DMS 273 treated with DMSO at 0.1 percent for 48 hours (cell line): ENCODE data around the gene PPP1R15B.

Experiments used
- DNase-seq: peaks from one replicate; lab custom pipeline; 2025; lab: John Stamatoyannopoulos, UW

PPP1R15B gene

DNA sequence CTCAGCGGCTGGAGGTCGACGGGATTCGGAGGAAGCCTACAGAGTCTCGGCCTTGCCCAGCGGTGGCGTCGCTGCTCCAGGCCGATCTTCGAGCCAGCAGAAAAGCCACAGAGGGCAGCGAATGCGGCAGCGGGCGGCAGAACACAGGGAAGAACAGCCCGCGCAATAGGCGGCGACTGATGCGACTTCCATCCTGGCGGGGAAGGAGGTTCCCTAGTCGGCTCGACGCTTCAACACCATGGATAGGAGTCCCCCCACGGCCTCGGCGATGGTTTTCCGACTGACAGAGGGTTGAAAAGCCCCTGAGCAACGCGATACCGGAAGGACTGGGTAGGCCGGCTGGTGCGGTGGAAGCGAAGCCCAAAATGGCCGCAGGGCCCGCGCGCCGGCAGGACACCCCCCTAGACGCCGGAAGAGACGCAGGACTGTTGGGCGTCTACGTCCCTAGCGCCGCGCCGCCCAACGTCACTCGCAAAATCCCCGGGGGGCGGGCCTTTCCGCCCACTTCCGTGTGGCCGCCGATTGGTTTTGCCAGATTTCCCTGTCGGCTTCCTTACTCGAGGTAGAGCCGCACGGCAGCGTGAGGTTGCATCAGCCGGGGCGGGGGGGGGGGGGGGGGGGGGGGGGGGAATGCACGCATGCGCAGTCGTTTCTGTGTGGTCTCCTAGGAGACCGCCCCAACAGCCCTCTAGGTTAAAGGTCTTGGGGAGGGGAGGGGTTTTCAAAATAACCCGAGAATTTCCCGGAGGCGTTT, at the start of gene PPP1R15B:
Gene PPP1R15B (minus strand): TSS at position 367 of the 754 bp plus-strand sequence. CDS start 406 bp downstream, outside the sequence.
- peak; percentile 97 for DNase-seq

- no peak for DNase-seq
Observed at GRCh38 chr1:204460346-204460745, 48.7 kb upstream of the PPP1R15B start.

- no peak for DNase-seq
Observed at GRCh38 chr1:204459706-204460105, 48.1 kb upstream of the PPP1R15B start.

GRCh38 chr1:204457666-204458065, 46.0 kb upstream of the PPP1R15B start:
- no peak for DNase-seq

- DNase-seq = no peak
Observed at GRCh38 chr1:204456826-204457442, 45.3 kb upstream of the PPP1R15B start.

DNA sequence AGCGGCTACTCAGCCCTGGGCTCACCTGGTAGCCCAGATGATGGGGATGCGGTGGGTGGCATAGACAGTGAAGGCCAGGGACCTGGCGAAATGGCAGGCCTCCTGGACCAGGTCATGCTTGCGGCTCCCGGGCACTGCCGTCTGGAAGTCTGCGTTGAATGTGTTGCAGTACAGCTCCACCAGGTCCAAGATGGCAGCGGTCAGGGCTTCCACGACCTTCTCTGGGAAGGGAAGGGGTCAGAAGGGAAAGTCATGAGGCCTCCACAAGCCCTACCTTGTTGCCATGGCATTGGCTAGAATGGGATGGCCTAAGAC, 44.2 kb upstream of the PPP1R15B start:
- no peak for DNase-seq

DNA sequence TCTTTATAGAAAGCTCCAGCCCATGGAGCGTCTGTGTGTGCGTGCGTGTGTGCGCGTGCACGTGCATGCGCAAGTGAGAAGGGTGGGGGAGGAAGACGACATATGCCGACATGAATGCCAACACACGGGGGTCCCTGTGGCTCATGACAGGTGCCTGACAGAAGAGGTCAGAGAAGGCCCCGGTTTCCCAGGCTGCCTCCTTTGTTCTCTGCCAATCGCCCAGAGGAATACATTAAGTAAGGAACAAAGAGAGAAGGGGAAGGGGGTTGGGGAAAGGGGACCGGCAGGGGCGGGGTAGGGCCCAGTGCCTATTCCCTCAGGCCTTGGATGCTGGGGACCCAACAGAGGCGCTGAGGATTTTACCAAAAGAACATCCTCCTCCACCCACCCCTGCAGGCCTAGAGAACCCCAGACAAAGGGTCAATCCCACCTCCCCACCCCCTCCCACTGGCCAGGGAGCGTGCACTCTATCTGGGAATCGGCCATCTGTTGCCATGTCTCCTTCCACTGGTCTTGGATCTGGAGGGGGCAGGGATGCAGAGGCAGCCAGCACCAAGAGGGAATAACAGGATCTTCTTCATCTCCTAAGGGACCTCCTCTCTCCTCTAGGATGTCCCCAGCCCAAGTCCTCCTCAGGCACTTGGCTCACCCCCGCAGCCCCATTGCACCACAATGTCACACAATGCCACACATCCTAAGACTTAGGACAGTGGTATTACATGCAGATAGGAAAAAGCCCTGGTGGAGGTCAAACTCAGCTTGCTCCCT, 43.6 kb upstream of the PPP1R15B start:
- DNase-seq = no peak

DNA sequence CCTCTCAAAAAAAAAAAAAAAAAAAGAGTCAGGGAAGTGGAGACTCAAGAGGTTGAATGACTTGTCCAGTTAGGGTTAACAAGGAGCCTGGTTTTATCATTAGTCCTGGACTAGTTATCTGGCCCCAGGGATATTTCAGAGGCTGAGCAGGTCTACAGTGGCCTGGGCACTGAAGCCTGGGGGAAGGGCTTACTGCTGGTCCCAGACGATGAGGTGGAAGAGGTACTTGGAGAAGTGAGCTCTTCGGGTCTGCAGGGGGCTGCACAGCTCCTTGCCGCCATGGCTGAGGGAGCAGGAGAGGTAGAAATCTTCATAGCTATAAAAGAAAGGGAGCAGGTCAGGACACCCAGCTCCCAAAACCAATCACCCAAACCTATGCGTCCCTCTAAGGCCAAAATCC, 42.9 kb upstream of the PPP1R15B start:
- DNase-seq = no peak

DNA sequence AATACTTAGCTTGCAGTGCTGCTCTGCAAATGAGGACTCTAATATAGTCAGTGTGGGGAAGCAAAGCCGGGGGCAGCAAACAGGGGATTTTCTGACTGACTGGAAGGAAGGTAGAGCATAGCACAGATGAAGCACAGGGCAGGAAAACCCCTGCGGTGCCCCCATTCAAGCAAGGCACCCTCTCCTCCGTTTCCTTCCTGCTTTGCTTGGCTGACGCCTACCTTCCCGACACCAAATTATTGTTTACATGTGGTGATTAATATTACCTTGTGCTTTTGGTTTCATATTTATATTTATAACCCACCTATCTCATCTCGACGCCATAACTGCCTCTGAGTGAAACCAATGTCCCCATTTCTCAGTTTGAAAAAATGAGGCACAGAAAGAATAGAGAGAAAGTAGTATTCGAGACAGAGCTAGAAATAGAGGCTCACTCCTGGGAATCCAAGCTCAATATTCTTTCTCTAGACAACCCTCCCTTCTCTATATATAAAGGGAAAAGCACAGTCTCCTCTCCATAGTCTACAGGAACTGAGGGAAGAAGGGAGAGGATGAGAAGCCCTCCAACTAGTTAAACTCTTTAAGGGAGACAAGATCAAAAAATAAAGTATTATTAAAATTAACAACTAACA, 41.6 kb upstream of the PPP1R15B start:
- DNase-seq = no peak

GRCh38 chr1:204451352-204452124, 39.9 kb upstream of the PPP1R15B start:
- no peak for DNase-seq

DNA sequence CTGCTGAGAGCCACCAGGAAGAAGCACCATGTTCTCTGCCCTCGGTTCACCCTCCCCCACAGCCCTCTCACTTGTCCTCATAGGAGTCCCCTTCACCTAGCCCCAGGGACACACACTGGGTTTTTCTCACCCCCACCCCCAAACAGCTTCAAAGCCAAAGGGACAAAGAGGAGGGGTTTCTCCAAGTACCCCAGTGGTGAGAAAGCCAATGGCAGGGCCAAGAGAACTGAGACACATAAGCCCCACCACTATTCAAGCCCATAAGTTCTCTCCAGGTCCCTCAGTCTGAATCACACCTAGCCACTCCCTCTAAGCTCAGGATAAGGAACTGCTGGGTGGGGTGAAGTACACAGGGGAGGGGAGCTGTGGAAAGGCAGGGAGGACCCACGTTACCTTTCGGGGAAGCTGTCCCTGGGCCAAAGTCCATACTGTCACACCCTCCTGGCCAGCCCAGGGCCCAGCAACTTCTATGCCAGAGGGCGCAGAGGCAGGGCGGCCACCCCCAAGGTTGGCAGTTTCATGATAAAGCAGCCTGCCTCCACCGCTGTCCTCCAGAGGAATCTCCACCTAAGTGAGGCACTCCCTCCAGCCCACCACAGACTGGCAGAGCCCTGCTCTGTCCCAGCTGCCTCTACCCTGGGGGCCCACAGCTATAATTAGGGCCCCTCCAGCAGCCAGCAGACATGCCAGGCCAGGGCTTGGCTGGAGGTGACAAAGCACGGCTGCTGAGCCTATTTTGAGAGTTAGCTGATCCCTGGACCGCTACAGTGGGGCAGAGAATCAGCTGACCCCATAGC, 39.0 kb upstream of the PPP1R15B start:
- DNase-seq = no peak

DNA sequence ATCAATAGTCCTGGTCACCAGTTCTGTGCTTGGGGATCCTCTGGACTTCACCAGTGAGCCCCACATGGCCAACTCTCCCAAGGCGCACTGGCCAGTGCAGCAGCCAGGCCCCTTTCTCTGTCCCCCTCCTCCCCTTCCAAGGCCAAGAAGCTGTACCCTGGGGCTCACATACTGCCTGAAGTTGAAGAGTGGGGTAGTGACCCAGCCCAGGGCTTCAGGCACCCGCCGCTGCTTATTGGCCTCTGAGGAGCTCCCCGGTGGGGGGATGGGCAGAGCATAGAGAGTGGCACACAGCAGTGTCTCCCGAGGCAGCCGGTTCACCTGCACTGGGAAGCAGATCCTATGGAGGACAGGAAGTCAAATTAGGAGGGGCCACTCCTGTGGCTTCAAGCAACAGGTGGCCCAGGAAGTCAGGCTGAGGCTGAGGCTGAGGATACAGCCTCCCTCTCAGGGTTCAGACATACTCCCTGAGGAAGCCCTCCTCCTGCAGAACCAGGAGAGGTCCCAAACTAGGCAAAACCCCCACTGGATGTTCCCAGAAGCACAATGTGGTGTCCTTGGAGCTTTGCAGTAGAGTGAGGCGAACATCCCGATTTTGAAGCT, 38.2 kb upstream of the PPP1R15B start:
- no peak for DNase-seq

DNA sequence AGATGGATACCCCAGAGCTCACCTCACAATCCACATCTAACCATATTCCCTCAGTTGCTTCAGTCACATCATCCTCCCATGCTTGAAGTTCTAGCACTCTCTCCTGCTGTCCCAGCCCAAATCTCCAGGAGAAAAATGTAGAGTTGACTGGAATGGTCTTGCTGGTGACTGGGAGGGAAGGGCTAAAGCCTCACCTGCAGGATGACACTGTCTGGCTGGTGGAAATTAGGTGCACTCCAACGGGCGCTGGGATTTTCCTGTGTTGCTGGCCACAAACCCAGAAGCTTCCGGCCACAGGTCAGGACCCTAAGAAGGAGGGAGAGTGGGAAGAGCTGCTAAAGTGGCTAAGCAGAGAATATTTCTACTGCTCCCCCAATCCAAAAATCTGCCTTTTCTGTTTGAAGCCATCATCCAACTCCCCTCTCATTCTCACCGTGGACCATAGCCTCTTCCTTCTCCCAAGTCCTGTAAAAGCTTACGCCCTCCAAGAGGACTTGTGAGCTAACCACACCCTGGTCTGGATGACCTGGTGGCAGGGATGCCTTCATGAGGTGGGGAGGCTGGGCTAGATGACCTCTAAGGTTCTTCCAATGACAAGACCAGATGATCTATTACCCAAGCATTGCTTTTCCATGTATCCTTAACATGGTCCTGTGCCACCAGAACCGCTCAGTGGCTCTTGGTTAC, 37.5 kb upstream of the PPP1R15B start:
- no peak for DNase-seq

DNA sequence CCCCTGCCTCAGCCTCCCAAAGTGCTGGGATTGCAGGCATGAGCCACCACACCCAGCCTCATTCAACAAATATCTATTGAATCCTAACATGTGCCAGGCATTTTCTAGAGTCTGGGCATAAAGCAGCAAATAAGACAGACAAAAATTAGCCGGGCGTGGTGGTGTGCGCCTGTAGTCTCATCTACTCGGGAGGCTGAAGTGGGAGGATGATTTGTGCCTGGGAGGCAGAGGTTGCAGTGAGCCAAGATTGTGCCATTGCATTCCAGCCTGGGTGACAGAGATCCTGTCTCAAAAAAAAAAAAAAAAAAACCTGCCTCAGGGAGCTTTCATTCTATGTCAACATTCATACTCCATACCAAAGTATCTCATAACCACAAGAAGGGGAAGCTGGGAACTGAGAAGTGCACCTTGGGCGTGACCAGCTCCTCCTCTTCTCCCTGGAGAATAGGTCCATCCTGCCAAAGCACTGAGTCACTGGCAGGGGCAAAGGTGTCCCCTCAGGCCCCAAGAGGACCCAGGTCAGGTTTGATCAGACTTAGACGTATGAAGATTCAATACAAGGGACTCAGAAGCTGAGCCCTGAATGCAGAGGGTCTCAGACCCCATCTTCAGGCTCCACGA, 36.8 kb upstream of the PPP1R15B start:
- no peak for DNase-seq

- no peak for DNase-seq
Observed at GRCh38 chr1:204447736-204448135, 36.1 kb upstream of the PPP1R15B start.

DNA sequence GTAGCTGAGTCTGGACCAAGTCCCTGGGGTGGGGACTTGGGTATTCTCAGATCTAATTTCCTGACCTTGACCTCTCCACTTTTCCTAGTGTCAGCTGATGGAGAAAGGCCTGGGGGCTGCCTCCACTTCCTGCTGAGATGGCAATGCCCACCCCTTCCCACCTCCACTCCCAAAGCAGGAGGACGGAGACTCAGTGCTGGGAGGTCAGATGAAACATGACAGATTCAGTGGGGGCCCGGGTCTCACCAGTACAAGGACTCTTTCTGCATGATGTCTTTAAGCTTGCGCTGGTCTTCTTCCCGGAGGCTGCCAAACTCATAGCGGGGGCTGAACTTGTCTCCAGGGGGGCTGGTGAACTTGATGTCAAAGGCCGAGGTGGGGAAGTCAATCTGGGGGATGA, 35.6 kb upstream of the PPP1R15B start:
- DNase-seq = no peak

GRCh38 chr1:204446413-204447111, 34.9 kb upstream of the PPP1R15B start:
- peak; percentile 92 for DNase-seq

GRCh38 chr1:204445860-204446412, 34.3 kb upstream of the PPP1R15B start:
- no peak for DNase-seq
